Uterus (tissue), 4 donors: ENCODE measurements around the gene CC2D2A. TPM values are rescaled to one million over a fixed set of nuclear protein-coding genes. Genes with fewer than 3 reads are reported as not detected.

Experiments
- DNase-seq, 2 donors: peaks; one replicate each; pipeline ENCODE4 v3.0.0-alpha.2; 2019 to 2020
- H3K27ac ChIP-seq, 2 donors: fragments of 200-600 bp; sonication (generic); 1 replicate in 1 of 2; 2 replicates in 1 of 2; pipeline ENCODE4 v1.5.1; 2016 to 2018
- H3K27me3 ChIP-seq, 2 donors: fragments of 200-600 bp; sonication (generic); one replicate each; pipeline ENCODE4 v1.5.1; 2018 to 2019; ENCODE audit warnings: control low read depth in 1 of 2
- H3K36me3 ChIP-seq, 2 donors: fragments of 200-600 bp; sonication (generic); one replicate each; pipeline ENCODE4 v1.5.1; 2019; ENCODE audit warnings: control low read depth in 1 of 2
- H3K4me1 ChIP-seq, 2 donors: fragments of 200-600 bp; sonication (generic); one replicate each; pipeline ENCODE4 v1.5.1; 2018 to 2019; ENCODE audit warnings: control low read depth in 1 of 2
- H3K4me3 ChIP-seq, 2 donors: fragments of 200-600 bp; sonication (generic); 1 replicate in 1 of 2; 2 replicates in 1 of 2; pipeline ENCODE4 v1.5.1; 2018 to 2019; ENCODE audit warnings: mild to moderate bottlenecking in 1 of 2
- H3K9me3 ChIP-seq, 2 donors: fragments of 200-600 bp; sonication (generic); one replicate each; pipeline ENCODE4 v1.5.1; 2019; ENCODE audit warnings: control low read depth in 1 of 2
- POLR2A ChIP-seq, 2 donors: fragments of 450-650 bp; IDR thresholded peaks; one replicate each; pipeline ENCODE4 v1.6.1; 2016; ENCODE audit warnings: antibody characterized with exemption in 2 of 2, mild to moderate bottlenecking in 1 of 2, moderate library complexity in 1 of 2
- intact Hi-C: fragments of 100-400 bp; cut with DNase I; formaldehyde crosslinking; loops from one replicate; pipeline ENCODE4 v1.15.1; 2023; ENCODE audit warnings: low total_unique reads
- total RNA-seq, 4 donors: library from RNA; depleted of rRNA in 3 of 4; stranded (reverse); fragments of >200 nt in 3 of 4; gene quantifications; one replicate each; pipeline versions ENCODE4 v1.1.0 to v1.2.4, GENCODE V29; 2014 to 2023
- TF ChIP-seq, protein P1 (sequence below), 4 experiments: fragments of 200-600 bp in 2 of 4; fragments of 450-650 bp in 2 of 4; sonication (generic) in 2 of 4; IDR thresholded peaks; one replicate each; pipeline ENCODE4 v1.5.1; 2016 to 2019; ENCODE audit warnings: antibody characterized with exemption in 4 of 4, mild to moderate bottlenecking in 2 of 4, moderate library complexity in 1 of 4
- donor health status: DM: yes; HTN: yes; CAD: no.

Gene CC2D2A
- total RNA-seq, 4 donors from 2014 or later, result 16.8 to 54.4 (median 33.9) TPM

DNA sequence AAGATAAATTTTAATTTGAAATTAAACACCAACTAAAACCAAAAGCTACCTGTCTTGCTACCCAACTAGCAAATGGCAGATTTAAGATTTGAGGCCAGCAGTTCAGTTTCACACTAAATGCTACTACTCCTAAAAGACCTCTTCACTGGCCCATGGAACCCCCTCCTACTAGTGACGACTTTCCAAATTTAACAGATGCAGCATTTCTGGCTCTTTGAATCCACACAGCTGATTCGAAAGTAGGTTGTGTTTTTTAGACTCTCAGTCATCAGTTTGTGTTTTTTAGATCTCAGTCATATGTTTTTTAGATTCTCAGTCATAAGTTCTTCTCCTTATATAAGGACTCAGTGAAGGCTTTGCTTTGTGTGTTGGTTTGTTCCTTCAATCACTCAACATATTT, 11.1 kb upstream of the CC2D2A start:
- H3K4me3 ChIP-seq, result no peak overlapping the region
- no peaks in the 10 kb centered on the region for H3K27me3 ChIP-seq
- H3K36me3 ChIP-seq, result no peaks in the 10 kb centered on the region
- no peaks in the 10 kb centered on the region for H3K4me1 ChIP-seq
- H3K9me3 ChIP-seq, result no peaks in the 10 kb centered on the region
- no peak for DNase-seq
- H3K27ac ChIP-seq, result peak overlapping the region in 1 of 2 donors; percentile 35
- no peak for TF ChIP-seq POLR2A (IDR thresholded peaks at IDR 0.05)
- TF ChIP-seq, protein P1, sequence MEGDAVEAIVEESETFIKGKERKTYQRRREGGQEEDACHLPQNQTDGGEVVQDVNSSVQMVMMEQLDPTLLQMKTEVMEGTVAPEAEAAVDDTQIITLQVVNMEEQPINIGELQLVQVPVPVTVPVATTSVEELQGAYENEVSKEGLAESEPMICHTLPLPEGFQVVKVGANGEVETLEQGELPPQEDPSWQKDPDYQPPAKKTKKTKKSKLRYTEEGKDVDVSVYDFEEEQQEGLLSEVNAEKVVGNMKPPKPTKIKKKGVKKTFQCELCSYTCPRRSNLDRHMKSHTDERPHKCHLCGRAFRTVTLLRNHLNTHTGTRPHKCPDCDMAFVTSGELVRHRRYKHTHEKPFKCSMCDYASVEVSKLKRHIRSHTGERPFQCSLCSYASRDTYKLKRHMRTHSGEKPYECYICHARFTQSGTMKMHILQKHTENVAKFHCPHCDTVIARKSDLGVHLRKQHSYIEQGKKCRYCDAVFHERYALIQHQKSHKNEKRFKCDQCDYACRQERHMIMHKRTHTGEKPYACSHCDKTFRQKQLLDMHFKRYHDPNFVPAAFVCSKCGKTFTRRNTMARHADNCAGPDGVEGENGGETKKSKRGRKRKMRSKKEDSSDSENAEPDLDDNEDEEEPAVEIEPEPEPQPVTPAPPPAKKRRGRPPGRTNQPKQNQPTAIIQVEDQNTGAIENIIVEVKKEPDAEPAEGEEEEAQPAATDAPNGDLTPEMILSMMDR (IDR thresholded peaks at IDR 0.05), result no peak
- intact Hi-C loops, result loop anchor here (5.0 kb wide), 1 partner anchor 226 kb away; no protein-coding TSS in a partner anchor

GRCh38 chr4:15459706-15460105, 10.0 kb upstream of the CC2D2A start:
- Histone ChIP-seq H3K4me3 (no peak overlapping the region), H3K27me3 (no peaks in the 10 kb centered on the region), H3K4me1 (no peaks in the 10 kb centered on the region), H3K36me3 (no peaks in the 10 kb centered on the region), H3K9me3 (no peaks in the 10 kb centered on the region), H3K27ac (no peak overlapping the region)
- intact Hi-C loops, result loop anchor here (5.0 kb wide), 1 partner anchor 227 kb away; no protein-coding TSS in a partner anchor
- TF ChIP-seq, protein P1 (IDR thresholded peaks at IDR 0.05), result no peak
- no peak for TF ChIP-seq POLR2A (IDR thresholded peaks at IDR 0.05)
- no peak for DNase-seq

GRCh38 chr4:15466596-15466995, 3.1 kb upstream of the CC2D2A start:
- Histone ChIP-seq H3K4me3 (no peak overlapping the region), H3K4me1 (peaks cover 0 to 3% of the 10 kb centered on the region in 2 donors), H3K27ac (no peak overlapping the region), H3K9me3 (no peaks in the 10 kb centered on the region), H3K36me3 (no peaks in the 10 kb centered on the region), H3K27me3 (no peaks in the 10 kb centered on the region)
- intact Hi-C loops, result no loop called here
- DNase-seq, result no peak
- TF ChIP-seq POLR2A (IDR thresholded peaks at IDR 0.05), result no peak
- TF ChIP-seq, protein P1 (IDR thresholded peaks at IDR 0.05), result no peak

DNA sequence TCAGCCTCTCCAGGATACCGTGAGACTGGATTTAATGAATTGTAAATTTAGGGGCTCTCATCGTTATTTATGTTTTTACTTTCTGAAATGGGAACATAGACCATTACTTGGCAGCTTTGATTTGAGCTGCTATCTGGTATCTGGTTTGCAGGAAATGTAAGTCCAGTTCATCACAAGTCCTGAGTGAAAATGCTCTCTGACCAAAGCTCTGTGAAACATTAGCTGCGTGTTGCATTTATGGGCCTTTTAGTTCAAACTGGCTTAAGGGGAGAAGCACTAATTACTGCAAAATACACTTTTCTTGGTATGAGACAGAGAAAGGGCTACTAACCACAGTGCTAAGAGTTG, 420 bp downstream of the CC2D2A start:
- no peak for DNase-seq
- Histone ChIP-seq H3K27me3 (no peaks in the 10 kb centered on the region), H3K27ac (peak overlapping the region; percentile 64 to 73), H3K4me1 (peaks cover 0 to 3% of the 10 kb centered on the region in 2 donors), H3K36me3 (no peaks in the 10 kb centered on the region), H3K9me3 (no peaks in the 10 kb centered on the region), H3K4me3 (peak overlapping the region; percentile 40 to 45)
- intact Hi-C loops, result no loop called here
- no peak for TF ChIP-seq POLR2A (IDR thresholded peaks at IDR 0.05)
- TF ChIP-seq, protein P1 (IDR thresholded peaks at IDR 0.05), result no peak

- TF ChIP-seq POLR2A (IDR thresholded peaks at IDR 0.05), result no peak
- no peaks in the 10 kb centered on the region for H3K27me3 ChIP-seq
- H3K4me3 ChIP-seq, result no peak overlapping the region
- intact Hi-C loops, result loop anchor here (5.0 kb wide), 1 partner anchor 541 kb away; no protein-coding TSS in a partner anchor
- DNase-seq, result no peak
- no peaks in the 10 kb centered on the region for H3K4me1 ChIP-seq
- no peaks in the 10 kb centered on the region for H3K9me3 ChIP-seq
- H3K27ac ChIP-seq, result no peak overlapping the region
- H3K36me3 ChIP-seq, result no peaks in the 10 kb centered on the region
These were observed 6.7 kb downstream of the CC2D2A start for GRCh38 chr4:15476396-15476795.

GRCh38 chr4:15478724-15479088, 9.0 kb downstream of the CC2D2A start:
- no peaks in the 10 kb centered on the region for H3K4me1 ChIP-seq
- no peaks in the 10 kb centered on the region for H3K36me3 ChIP-seq
- H3K27ac ChIP-seq, result peak overlapping the region; percentile 69 to 70
- intact Hi-C loops, result loop anchor here (5.0 kb wide), 1 partner anchor 539 kb away; no protein-coding TSS in a partner anchor
- H3K27me3 ChIP-seq, result no peaks in the 10 kb centered on the region
- H3K4me3 ChIP-seq, result no peak overlapping the region
- no peak for TF ChIP-seq POLR2A (IDR thresholded peaks at IDR 0.05)
- TF ChIP-seq, protein P1 (IDR thresholded peaks at IDR 0.05), result no peak
- no peaks in the 10 kb centered on the region for H3K9me3 ChIP-seq
- no peak for DNase-seq
